Subcutaneous adipose tissue (tissue), 4 donors: ENCODE data around the gene BARHL1. TPM values are rescaled to one million over a fixed set of nuclear protein-coding genes. Genes with fewer than 3 reads are reported as not detected.

Experiments
- total RNA-seq, 4 donors: library from RNA; depleted of rRNA; stranded (reverse); fragments of >200 nt; gene quantifications; one replicate each; pipeline ENCODE4 v1.1.0, GENCODE V29; 2016
- TF ChIP-seq, protein P1 (sequence below): fragments of 450-650 bp; IDR thresholded peaks from one replicate; pipeline ENCODE4 v1.5.1; 2016; ENCODE audit warnings: low read depth, mild to moderate bottlenecking, control low read depth, antibody characterized with exemption, moderate library complexity

BARHL1 gene
- total RNA-seq, 4 donors from 2014 or later = not detected

GRCh38 chr9:132605387-132605786 is 23.0 kb downstream of the BARHL1 start:
- TF ChIP-seq, protein P1, sequence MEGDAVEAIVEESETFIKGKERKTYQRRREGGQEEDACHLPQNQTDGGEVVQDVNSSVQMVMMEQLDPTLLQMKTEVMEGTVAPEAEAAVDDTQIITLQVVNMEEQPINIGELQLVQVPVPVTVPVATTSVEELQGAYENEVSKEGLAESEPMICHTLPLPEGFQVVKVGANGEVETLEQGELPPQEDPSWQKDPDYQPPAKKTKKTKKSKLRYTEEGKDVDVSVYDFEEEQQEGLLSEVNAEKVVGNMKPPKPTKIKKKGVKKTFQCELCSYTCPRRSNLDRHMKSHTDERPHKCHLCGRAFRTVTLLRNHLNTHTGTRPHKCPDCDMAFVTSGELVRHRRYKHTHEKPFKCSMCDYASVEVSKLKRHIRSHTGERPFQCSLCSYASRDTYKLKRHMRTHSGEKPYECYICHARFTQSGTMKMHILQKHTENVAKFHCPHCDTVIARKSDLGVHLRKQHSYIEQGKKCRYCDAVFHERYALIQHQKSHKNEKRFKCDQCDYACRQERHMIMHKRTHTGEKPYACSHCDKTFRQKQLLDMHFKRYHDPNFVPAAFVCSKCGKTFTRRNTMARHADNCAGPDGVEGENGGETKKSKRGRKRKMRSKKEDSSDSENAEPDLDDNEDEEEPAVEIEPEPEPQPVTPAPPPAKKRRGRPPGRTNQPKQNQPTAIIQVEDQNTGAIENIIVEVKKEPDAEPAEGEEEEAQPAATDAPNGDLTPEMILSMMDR = no peak

DNA sequence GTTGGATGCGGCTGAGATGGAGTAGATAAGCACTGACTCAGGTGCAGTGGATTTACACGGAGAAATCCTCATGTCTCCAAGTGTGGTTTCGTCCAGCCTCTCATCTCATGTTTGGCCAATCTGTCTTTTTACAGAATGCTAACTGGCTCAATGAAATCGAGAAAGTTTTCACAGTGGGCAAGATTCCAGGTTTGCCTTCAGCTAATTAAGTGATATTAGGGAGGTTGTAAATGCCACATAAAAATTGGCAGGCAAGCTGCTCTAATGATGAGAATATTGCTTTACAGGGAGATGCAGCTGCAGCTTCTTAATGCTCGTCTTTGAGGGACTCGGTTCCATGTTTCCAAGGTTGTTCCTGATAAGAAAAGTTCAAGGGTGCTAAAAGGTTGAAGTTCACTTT is 23.7 kb downstream of the BARHL1 start:
- TF ChIP-seq, protein P1 = no peak

GRCh38 chr9:132609184-132609583 is 26.8 kb downstream of the BARHL1 start:
- TF ChIP-seq, protein P1 = no peak

DNA sequence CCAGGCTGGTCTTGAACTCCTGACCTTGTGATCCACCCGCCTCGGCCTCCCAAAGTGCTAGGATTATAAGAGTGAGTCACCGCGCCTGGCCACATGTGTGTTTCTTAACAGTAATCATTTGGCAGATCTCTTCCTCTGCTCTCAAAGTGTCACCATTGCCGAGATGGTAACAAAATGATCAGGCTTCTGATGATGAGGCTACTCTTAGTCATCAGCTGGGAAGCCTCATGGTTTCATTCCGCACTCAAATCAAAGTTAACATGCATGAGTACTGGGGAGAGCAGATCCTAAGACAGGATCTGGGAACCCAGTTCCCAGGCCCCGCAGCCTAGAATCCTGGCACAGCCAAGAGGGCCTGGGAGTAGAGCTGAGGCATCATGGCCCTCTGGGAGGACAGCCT is 27.4 kb downstream of the BARHL1 start:
- TF ChIP-seq, protein P1 = no peak

DNA sequence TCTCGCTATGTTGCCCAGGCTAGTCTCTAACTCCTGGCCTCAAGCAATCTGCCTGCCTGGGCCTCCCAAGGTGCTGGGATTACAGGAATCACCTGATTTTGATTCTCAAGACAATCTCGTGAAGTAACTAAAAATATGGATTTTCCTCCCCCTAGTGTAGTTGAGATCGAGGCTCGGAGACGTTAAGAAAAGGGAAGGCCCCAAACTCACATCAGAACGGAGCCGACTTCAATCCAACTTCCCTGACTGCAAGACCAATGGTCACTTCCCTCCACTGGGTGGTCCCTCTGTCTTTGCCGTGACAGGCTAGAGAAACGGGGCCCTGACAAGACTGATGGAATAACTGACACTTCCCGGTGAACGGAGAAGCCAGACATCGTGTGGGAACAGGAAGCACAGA is 28.3 kb downstream of the BARHL1 start:
- TF ChIP-seq, protein P1 = no peak

DNA sequence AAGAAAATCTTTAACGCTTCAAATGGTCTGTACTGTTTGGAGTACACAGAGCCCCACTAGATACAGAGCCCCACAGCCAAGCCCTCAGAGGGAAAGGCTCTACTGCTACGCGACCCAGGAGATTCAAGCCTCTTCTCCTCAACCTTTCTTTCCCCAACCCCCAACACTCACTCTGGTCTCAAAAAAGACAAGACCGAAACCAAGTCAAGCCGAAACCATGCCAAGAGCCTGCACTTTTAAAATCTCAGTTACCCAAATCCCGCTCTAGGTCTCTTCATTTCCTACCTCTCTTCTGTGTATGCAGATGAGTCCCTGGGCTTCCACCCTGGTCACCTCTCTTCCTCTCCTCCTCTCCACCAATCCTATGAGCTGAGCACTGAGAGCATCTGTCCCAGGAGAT is 31.9 kb downstream of the BARHL1 start:
- TF ChIP-seq, protein P1 = no peak

DNA sequence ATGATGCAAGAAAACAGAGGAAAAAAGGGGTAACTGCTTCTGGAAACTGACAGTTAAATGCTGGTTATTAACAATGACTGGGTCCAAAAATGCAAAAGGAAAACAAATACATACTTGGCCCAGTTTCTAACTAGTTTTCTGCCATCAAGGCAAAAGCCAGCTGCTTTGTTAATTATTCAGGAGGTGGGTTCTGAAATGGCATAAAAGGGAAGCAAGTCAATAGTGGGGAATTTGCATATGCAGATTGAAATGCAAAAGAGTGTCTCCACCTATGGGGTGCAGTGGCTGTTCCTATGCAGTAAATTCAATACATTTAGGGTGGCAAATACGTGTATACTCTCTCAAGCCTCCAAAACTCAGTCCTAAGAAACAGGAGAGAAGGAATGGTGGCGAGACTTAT is 33.4 kb downstream of the BARHL1 start:
- TF ChIP-seq, protein P1 = no peak
